ENCODE results near the gene MAPKBP1. TPM values are rescaled to one million over a fixed set of nuclear protein-coding genes. Genes with fewer than 3 reads are reported as not detected.

MAPKBP1 gene
- total RNA-seq, 1 experiment from 2014 or later: 13.7 TPM

DNA sequence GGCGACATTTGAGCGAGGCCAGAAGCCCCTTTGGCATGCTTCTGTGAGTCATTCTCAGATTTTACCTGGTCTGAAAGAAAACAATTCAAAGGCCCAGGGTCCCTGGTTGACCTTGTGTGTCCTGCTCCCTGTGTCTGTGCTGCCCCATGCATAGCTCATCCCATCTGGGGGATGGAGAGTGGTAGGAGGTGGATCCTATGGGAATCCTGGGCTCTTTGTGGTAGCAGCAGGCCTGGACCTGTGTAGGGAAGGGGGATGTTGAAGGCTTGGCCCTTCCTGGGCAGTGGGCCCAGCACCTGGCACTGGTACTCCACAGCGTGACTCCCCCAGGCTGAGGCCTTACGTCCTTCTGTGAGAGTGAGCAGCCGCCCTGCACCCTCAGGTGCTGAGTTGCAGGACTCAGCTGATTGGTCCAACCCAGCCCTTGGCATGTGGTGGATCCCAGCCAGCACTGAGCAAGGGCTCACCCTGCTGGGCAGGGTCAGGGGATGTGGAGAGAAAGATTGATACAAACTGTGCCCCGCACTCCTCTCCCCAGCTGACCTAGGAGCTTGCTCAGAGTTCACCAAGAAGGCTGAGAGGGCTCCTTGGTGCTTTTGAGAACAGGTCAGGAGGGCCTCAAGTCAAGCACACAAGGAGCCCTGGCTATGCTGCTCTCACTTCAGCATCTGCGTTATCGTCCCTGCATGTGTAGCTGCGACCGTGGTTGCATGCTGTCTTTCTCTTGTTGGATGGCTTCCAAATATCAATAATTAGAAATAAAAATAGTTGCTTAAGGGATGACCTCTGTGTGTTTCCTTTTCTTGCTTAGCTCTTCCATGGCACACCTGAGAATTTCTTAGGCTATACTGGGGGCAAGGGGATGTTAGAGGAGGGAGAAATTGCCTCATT, 32.3 kb downstream of the MAPKBP1 start:
- H3K14ac ChIP-seq (ENCODE audit: insufficient read depth, low read length): no peak overlapping the region
- H3K9ac ChIP-seq (ENCODE audit: extremely low read depth, insufficient read length, low read length): no peak overlapping the region
- no peaks in the 10 kb centered on the region for H3K79me1 ChIP-seq (ENCODE audit: insufficient read depth, low read depth, low read length, poor library complexity, severe bottlenecking)
- H4K5ac ChIP-seq (ENCODE audit: insufficient read length, low read depth, low read length): no peak overlapping the region
- WGBS (ENCODE audit: extremely low coverage, insufficient read length, low lambda C conversion rate): no CpG with 5 or more reads among the region's 10 CpGs
- Mint-ChIP-seq H3K4me1 (peaks cover 3 to 16% of the 10 kb centered on the region in 2 experiments), H3K4me3 (no peak overlapping the region), H3K27ac (peak overlapping the region in 1 of 3 experiments; percentile 82; a peak in 1 of 7 replicates), H3K36me3 (ENCODE audit: insufficient read depth in 1 of 3, low read depth in 3 of 3) (no peaks in the 10 kb centered on the region; a peak in 1 of 7 replicates), H3K9me3 (no peaks in the 10 kb centered on the region; a peak in 1 of 5 replicates), H3K27me3 (ENCODE audit: low read depth) (no peaks in the 10 kb centered on the region)
- no peaks in the 10 kb centered on the region for H3K9me3 ChIP-seq (ENCODE audit: control insufficient read depth, low read depth, low read length)
- H2BK20ac ChIP-seq (ENCODE audit: low read depth, low read length, poor library complexity, severe bottlenecking): no peak overlapping the region
- H4K91ac ChIP-seq (ENCODE audit: insufficient read length, low read depth, low read length): no peak overlapping the region
- no peaks in the 10 kb centered on the region for H3K27me3 ChIP-seq (ENCODE audit: insufficient read depth, low read length)
- H3K4me1 ChIP-seq (ENCODE audit: insufficient read depth, low read length): no peaks in the 10 kb centered on the region
- H2AK5ac ChIP-seq (ENCODE audit: insufficient read length, low read length): no peak overlapping the region
- no peak overlapping the region for H2BK12ac ChIP-seq (ENCODE audit: insufficient read length, low read depth, low read length)
- TF ChIP-seq, protein P1, sequence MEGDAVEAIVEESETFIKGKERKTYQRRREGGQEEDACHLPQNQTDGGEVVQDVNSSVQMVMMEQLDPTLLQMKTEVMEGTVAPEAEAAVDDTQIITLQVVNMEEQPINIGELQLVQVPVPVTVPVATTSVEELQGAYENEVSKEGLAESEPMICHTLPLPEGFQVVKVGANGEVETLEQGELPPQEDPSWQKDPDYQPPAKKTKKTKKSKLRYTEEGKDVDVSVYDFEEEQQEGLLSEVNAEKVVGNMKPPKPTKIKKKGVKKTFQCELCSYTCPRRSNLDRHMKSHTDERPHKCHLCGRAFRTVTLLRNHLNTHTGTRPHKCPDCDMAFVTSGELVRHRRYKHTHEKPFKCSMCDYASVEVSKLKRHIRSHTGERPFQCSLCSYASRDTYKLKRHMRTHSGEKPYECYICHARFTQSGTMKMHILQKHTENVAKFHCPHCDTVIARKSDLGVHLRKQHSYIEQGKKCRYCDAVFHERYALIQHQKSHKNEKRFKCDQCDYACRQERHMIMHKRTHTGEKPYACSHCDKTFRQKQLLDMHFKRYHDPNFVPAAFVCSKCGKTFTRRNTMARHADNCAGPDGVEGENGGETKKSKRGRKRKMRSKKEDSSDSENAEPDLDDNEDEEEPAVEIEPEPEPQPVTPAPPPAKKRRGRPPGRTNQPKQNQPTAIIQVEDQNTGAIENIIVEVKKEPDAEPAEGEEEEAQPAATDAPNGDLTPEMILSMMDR (conservative IDR thresholded peaks at IDR 0.05): peak; percentile 52
- no peaks in the 10 kb centered on the region for H3K23me2 ChIP-seq (ENCODE audit: insufficient read length, low read depth, low read length, poor library complexity, severe bottlenecking)
- no peak overlapping the region for H3K18ac ChIP-seq (ENCODE audit: insufficient read length, low read depth, low read length)
- no peak overlapping the region for H3K56ac ChIP-seq (ENCODE audit: insufficient read length, low read depth, low read length)
- H2BK15ac ChIP-seq (ENCODE audit: low read depth, low read length): no peak overlapping the region
- no peak overlapping the region for H4K8ac ChIP-seq (replicated peaks; ENCODE audit: insufficient read length, low read depth, low read length)
- H3K4me2 ChIP-seq (ENCODE audit: insufficient read depth, insufficient read length, low read length): no peak overlapping the region
- no peaks in the 10 kb centered on the region for H3K79me2 ChIP-seq (ENCODE audit: insufficient read depth, low read length)
- H3K4ac ChIP-seq (ENCODE audit: low read depth, low read length): no peak overlapping the region
- no peak overlapping the region for H3K23ac ChIP-seq (ENCODE audit: insufficient read length, low read depth, low read length)
- no peak overlapping the region for H2BK120ac ChIP-seq (ENCODE audit: low read depth, low read length, poor library complexity, severe bottlenecking)
- no peak overlapping the region for H3T11ph ChIP-seq (ENCODE audit: low read length)
- H2AFZ ChIP-seq (ENCODE audit: low read length): no peak overlapping the region
- DNase-seq: peak; percentile 57
- no peak overlapping the region for H3K27ac ChIP-seq (ENCODE audit: insufficient read length, low read depth, low read length)
- H4K20me1 ChIP-seq (ENCODE audit: control insufficient read depth, insufficient read depth, insufficient read length): no peaks in the 10 kb centered on the region
- no peak overlapping the region for H2BK5ac ChIP-seq (ENCODE audit: insufficient read length, low read length)
